ENCODE measurements around the gene CELF2. TPM values are rescaled to one million over a fixed set of nuclear protein-coding genes. Genes with fewer than 3 reads are reported as not detected.

The CELF2 gene
- total and polyA plus RNA-seq, 9 of the 15 experiments (the other 6 are each of a cell fraction or from before 2014, with no cell fraction given) = 4.0 to 20.3 (median 11.1) TPM

DNA sequence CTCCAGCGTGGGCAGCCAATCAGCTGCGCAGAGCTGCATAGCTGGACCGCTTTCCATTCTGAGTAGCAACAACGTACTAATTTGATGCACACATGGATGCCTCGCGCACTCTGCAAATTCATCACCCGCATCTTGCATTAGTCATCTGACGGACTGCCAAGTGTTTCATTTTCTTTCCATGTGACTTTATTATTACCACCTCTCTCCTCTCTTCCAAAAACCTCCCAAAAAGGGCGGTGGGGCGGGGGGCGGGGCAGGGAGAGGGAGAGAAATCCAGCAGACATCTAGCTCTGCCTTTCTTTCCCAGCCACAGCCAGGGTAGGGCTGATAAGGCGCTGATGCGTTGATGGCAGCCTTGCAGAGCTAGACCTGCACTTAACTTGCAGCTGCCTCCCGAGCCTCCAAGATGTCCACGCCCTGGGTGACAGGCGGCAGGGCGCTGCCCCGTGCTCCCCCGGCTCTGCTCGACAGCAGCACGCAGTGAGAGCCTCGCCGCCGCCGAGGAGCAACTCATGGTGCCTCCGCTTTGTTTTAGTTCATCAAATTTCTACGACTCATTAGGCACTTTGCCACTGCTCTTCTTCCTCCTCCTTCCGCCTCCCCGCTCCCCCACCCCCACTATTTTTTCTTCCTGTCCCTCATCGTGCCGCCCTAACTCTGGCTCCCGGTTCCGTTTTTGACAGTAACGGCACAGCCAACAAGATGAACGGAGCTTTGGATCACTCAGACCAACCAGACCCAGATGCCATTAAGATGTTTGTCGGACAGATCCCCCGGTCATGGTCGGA, 147.3 kb downstream of the CELF2 start (continued):
- TF ChIP-seq GTF2A2 (tag; IDR thresholded peaks at IDR 0.05) (no peak), DPF2 (IDR thresholded peaks at IDR 0.05) (0 out of 2 replicates have a peak, but pooled peaks have one; percentile 21), ZC3H4 (CRISPR knock-in tag; IDR thresholded peaks at IDR 0.05; ENCODE audit: borderline replicate concordance) (no peak), TAF1 (IDR thresholded peaks at IDR 0.05; ENCODE audit: control insufficient read depth, extremely low read depth, insufficient read depth, low read length, severe bottlenecking) (peak; percentile 45), HDAC1 (IDR thresholded peaks at IDR 0.05) (peak in 1 of 2 experiments; percentile 39; a peak in 1 of 4 replicates), HMGN3 (IDR thresholded peaks at IDR 0.05; ENCODE audit: borderline replicate concordance, extremely low read depth, insufficient read length, low read depth, low read length) (no peak), ZNF212 (CRISPR knock-in tag; IDR thresholded peaks at IDR 0.05) (no peak), ZNF584 (CRISPR knock-in tag; IDR thresholded peaks at IDR 0.05; ENCODE audit: low read depth) (no peak), FOSL1 (tag; conservative IDR thresholded peaks at IDR 0.05) (peak; percentile 87), SAFB (IDR thresholded peaks at IDR 0.05; ENCODE audit: borderline replicate concordance, low read depth, low read length) (no peak), ZNF324 (CRISPR knock-in tag; IDR thresholded peaks at IDR 0.05) (no peak), CBX8 (IDR thresholded peaks at IDR 0.05; ENCODE audit: borderline replicate concordance, extremely low read depth, low read depth, low read length, poor library complexity, severe bottlenecking) (no peak), ETV1 (tag; conservative IDR thresholded peaks at IDR 0.05; ENCODE audit: low read depth) (peak; percentile 58)
- TF ChIP-seq, protein P1, sequence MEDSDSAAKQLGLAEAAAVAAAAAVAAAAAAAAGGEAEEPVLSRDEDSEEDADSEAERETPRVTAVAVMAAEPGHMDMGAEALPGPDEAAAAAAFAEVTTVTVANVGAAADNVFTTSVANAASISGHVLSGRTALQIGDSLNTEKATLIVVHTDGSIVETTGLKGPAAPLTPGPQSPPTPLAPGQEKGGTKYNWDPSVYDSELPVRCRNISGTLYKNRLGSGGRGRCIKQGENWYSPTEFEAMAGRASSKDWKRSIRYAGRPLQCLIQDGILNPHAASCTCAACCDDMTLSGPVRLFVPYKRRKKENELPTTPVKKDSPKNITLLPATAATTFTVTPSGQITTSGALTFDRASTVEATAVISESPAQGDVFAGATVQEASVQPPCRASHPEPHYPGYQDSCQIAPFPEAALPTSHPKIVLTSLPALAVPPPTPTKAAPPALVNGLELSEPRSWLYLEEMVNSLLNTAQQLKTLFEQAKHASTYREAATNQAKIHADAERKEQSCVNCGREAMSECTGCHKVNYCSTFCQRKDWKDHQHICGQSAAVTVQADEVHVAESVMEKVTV (CRISPR knock-in tag; IDR thresholded peaks at IDR 0.05) = no peak
- TF ChIP-seq, protein P2, sequence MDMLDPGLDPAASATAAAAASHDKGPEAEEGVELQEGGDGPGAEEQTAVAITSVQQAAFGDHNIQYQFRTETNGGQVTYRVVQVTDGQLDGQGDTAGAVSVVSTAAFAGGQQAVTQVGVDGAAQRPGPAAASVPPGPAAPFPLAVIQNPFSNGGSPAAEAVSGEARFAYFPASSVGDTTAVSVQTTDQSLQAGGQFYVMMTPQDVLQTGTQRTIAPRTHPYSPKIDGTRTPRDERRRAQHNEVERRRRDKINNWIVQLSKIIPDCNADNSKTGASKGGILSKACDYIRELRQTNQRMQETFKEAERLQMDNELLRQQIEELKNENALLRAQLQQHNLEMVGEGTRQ (CRISPR knock-in tag; IDR thresholded peaks at IDR 0.05) = no peak
- TF ChIP-seq, protein P3, sequence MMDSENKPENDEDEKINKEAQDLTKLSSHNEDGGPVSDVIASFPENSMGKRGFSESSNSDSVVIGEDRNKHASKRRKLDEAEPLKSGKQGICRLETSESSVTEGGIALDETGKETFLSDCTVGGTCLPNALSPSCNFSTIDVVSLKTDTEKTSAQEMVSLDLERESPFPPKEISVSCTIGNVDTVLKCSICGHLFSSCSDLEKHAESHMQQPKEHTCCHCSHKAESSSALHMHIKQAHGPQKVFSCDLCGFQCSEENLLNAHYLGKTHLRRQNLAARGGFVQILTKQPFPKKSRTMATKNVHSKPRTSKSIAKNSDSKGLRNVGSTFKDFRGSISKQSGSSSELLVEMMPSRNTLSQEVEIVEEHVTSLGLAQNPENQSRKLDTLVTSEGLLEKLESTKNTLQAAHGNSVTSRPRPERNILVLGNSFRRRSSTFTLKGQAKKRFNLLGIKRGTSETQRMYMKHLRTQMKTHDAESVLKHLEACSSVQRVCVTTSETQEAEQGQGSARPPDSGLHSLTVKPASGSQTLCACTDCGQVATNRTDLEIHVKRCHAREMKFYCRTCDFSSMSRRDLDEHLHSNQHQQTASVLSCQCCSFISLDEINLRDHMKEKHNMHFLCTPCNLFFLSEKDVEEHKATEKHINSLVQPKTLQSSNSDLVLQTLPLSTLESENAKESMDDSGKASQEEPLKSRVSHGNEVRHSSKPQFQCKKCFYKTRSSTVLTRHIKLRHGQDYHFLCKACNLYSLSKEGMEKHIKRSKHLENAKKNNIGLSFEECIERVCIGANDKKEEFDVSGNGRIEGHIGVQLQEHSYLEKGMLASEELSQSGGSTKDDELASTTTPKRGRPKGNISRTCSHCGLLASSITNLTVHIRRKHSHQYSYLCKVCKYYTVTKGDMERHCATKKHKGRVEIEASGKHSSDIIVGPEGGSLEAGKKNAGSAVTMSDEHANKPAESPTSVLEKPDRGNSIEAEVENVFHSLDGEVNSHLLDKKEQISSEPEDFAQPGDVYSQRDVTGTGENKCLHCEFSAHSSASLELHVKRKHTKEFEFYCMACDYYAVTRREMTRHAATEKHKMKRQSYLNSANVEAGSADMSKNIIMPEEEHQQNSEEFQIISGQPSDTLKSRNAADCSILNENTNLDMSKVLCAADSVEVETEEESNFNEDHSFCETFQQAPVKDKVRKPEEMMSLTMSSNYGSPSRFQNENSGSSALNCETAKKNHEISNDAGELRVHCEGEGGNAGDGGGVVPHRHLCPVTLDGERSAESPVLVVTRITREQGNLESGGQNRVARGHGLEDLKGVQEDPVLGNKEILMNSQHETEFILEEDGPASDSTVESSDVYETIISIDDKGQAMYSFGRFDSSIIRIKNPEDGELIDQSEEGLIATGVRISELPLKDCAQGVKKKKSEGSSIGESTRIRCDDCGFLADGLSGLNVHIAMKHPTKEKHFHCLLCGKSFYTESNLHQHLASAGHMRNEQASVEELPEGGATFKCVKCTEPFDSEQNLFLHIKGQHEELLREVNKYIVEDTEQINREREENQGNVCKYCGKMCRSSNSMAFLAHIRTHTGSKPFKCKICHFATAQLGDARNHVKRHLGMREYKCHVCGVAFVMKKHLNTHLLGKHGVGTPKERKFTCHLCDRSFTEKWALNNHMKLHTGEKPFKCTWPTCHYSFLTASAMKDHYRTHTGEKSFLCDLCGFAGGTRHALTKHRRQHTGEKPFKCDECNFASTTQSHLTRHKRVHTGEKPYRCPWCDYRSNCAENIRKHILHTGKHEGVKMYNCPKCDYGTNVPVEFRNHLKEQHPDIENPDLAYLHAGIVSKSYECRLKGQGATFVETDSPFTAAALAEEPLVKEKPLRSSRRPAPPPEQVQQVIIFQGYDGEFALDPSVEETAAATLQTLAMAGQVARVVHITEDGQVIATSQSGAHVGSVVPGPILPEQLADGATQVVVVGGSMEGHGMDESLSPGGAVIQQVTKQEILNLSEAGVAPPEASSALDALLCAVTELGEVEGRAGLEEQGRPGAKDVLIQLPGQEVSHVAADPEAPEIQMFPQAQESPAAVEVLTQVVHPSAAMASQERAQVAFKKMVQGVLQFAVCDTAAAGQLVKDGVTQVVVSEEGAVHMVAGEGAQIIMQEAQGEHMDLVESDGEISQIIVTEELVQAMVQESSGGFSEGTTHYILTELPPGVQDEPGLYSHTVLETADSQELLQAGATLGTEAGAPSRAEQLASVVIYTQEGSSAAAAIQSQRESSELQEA (IDR thresholded peaks at IDR 0.05; ENCODE audit: low read depth) = no peak

Measured in K562 (cell line).